Measurements from ENCODE around the gene TASL.
"Not testable (repeated sequence)": the region's sequence is repeated elsewhere in the genome, so short reads cannot be mapped to it uniquely, and the experiment has no call there.

The TASL gene

DNA sequence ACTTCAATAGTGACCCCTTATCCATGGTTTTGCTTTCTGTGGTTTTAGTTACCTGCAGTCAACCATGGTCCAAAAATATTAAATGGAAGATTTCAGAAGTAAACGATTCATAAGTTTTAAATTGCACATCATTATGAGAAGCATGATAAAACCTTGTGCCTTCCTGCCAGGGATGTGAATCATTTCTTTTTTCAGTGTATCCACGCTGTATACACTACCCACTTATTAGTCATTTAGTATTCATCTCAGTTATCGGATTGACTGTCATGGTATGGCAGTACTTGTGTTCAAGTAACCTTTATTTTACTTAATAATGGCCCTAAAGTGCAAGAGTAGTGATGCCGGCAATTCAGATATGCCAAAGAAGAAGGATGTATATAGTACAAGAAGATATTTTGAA is 37.7 kb upstream of the TASL start:
- POLR2A ChIA-PET (ENCODE audit: low non-redundant PET) = no interaction called here
- TF ChIP-seq, protein P1, sequence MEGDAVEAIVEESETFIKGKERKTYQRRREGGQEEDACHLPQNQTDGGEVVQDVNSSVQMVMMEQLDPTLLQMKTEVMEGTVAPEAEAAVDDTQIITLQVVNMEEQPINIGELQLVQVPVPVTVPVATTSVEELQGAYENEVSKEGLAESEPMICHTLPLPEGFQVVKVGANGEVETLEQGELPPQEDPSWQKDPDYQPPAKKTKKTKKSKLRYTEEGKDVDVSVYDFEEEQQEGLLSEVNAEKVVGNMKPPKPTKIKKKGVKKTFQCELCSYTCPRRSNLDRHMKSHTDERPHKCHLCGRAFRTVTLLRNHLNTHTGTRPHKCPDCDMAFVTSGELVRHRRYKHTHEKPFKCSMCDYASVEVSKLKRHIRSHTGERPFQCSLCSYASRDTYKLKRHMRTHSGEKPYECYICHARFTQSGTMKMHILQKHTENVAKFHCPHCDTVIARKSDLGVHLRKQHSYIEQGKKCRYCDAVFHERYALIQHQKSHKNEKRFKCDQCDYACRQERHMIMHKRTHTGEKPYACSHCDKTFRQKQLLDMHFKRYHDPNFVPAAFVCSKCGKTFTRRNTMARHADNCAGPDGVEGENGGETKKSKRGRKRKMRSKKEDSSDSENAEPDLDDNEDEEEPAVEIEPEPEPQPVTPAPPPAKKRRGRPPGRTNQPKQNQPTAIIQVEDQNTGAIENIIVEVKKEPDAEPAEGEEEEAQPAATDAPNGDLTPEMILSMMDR (conservative IDR thresholded peaks at IDR 0.05; ENCODE audit: low read depth) = no peak
- CTCF ChIA-PET = no interaction called here

DNA sequence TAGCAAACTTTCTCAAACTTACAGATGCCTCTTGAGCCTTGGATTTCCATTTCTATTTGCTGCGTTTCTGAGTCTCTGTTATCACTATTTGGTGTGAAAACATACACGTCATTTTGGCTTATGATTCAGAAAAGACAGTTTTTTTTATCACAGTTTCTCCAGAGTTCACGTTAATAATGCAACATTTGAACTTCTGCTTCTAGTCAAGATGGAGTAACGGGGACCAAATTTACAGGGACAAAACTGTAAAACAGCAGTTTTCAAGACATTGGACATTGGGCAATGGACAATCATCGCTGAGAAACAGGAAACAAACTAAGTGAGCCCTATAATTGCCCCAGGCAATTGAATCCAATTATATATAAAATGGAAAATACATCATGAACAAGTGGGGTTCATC is 36.2 kb upstream of the TASL start:
- POLR2A ChIA-PET (ENCODE audit: low non-redundant PET) = no interaction called here
- TF ChIP-seq, protein P1 (conservative IDR thresholded peaks at IDR 0.05; ENCODE audit: low read depth) = no peak
- CTCF ChIA-PET = no interaction called here
- DNase-seq (ENCODE audit: low spot score) = no peak
- no peak overlapping the region for H3K27ac ChIP-seq

More for the DNA sequence above, 37.7 kb upstream of the TASL start:
- H3K27ac ChIP-seq = no peak overlapping the region
- DNase-seq (ENCODE audit: low spot score) = no peak

DNA sequence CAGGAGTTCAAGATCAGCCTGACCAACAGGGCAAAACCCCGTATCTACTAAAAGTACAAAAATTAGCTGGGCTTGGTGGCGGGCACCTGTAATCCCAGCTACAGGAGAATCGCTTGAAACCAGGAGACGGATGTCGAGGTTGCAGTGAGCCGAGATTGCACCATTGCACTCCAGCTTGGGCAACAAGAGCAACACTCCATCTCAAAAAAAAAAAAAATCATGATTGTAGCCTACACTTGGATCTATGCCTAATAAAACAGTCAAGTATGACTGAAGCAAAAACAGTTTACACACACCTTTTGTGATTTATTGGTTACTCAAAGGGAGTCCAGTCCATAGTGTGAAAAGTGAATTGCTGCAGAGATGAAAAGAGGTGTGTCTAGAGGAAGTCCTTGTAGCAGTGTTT is 34.7 kb upstream of the TASL start:
- POLR2A ChIA-PET (ENCODE audit: low non-redundant PET) = no interaction called here
- H3K27ac ChIP-seq = no peak overlapping the region
- TF ChIP-seq, protein P1 (conservative IDR thresholded peaks at IDR 0.05; ENCODE audit: low read depth) = no peak
- DNase-seq (ENCODE audit: low spot score) = no peak
- CTCF ChIA-PET = no interaction called here

DNA sequence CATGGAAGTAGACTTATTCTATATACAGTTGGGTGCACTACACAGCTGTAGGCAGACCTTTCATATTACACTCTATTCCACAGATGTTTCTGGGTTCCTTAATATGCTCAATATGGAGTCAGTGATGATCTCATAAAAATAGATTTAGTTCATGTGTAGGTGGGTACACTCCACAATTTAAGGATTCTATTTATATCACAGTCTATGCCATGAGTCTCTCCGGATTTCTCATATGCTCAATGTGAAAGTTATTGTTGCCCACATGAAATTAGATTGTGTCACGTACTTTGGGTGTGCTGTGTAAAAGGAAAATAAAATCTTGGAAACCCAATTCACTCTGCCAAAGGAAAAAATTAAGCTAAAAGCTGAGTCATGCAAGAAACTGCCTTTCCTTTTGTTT is 32.5 kb upstream of the TASL start:
- POLR2A ChIA-PET (ENCODE audit: low non-redundant PET) = no interaction called here
- no peak for DNase-seq (ENCODE audit: low spot score)
- CTCF ChIA-PET = no interaction called here
- H3K27ac ChIP-seq = no peak overlapping the region
- TF ChIP-seq, protein P1 (conservative IDR thresholded peaks at IDR 0.05; ENCODE audit: low read depth) = no peak

DNA sequence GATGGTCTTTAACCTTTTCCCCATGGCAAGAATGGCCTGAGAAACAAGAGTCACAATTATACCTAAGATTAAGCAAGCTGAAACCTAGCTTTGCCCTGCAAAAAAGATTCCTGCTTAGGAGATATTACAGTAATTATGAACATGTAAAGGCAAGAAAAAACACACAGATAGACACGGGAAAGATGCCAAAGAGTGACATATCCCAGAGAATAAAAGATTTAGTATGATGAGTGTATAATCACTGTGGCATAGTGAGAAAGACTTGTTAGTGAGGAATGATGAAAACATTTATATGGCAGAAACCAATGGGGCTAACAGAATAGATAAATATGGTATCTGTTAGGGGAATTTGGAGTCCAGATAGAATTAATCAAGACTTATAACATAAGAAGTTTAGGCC is 29.6 kb upstream of the TASL start:
- POLR2A ChIA-PET (ENCODE audit: low non-redundant PET) = no interaction called here
- DNase-seq (ENCODE audit: low spot score) = peak; percentile 29
- CTCF ChIA-PET = interaction anchor here (0.6 kb wide), 2 partner anchors 11 to 98 kb away, joined by 3 read pairs; no protein-coding TSS in a partner anchor
- no peak overlapping the region for H3K27ac ChIP-seq
- TF ChIP-seq, protein P1 (conservative IDR thresholded peaks at IDR 0.05; ENCODE audit: low read depth) = no peak

DNA sequence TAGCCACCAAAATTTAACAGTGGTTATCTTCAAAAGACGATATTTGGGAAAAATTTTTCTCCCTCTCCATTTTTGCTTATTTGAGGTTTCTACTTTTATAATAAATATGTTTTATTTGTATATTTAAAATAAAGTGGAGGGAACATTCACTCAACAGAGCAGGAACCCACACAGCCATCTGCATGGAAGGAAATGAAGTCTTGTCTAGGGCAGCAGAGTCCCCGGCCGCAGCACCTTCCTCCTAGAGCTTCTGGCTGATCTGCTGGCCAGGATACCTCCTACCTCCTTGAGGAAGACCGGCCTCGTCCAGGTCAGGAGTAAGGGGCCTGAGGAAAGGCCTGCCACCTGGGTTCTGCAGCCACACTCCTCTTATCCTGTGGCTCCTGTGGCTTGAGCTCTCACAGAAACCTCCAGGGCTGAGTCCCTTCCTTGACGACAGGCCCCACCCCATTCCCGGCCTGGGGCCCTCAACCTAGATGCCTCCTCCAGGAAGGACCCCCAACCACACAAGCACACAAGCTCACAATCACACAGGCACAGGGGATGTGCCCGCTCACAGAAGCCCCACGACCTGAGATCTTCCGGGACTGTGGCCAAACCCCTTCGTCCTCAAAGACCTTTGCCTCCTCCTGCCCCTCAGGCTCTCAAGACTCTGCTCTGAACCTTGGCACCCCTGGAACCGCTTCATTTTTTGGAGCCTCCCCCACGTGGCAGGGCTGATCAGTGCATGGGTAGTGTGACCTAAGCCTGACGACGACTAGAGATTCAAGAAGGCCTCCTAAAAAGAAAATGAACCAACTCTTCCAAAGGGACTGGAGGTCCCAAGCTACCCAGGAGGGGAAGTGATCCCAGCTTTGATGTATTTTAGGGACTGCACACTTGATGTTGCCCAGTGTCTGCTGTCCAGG is 23.0 kb upstream of the TASL start:
- CTCF ChIA-PET = interaction anchor here (0.6 kb wide), 1 partner anchor 39 kb away, joined by 4 read pairs; no protein-coding TSS in a partner anchor
- POLR2A ChIA-PET (ENCODE audit: low non-redundant PET); H3K27ac ChIP-seq; DNase-seq (ENCODE audit: low spot score): not testable (repeated sequence)

Measured in RWPE1 (cell line).